Thymus (tissue), 11 donors: ENCODE data around the gene EXOC4. TPM values are rescaled to one million over a fixed set of nuclear protein-coding genes. Genes with fewer than 3 reads are reported as not detected.
"Not testable (repeated sequence)": the region's sequence is repeated elsewhere in the genome, so short reads cannot be mapped to it uniquely, and the experiment has no call there.

Source experiments
- DNase-seq, 9 donors: peaks; one replicate each; pipeline ENCODE4 v3.0.0-alpha.2; 2013; ENCODE audit warnings: low spot score in 9 of 9, low read depth in 6 of 9, missing footprints in 1 of 9
- H3K27ac ChIP-seq, 2 donors: one replicate each; pipeline ENCODE4 v1.5.1; 2013; ENCODE audit warnings: control low read depth in 1 of 2, low read depth in 1 of 2, low read length in 1 of 2, mild to moderate bottlenecking in 1 of 2, moderate library complexity in 1 of 2
- H3K27me3 ChIP-seq, 2 donors: one replicate each; pipeline ENCODE4 v1.5.1; 2013; ENCODE audit warnings: low read length in 1 of 2; ENCODE audit not compliant: control insufficient read depth in 2 of 2, insufficient read depth in 1 of 2
- H3K36me3 ChIP-seq, 2 donors: one replicate each; pipeline ENCODE4 v1.5.1; 2013; ENCODE audit warnings: low read length in 1 of 2, mild to moderate bottlenecking in 1 of 2, moderate library complexity in 1 of 2; ENCODE audit not compliant: control insufficient read depth in 2 of 2, insufficient read depth in 2 of 2
- H3K4me1 ChIP-seq, 2 donors: one replicate each; pipeline ENCODE4 v1.5.1; 2013; ENCODE audit warnings: low read length in 2 of 2; ENCODE audit not compliant: control insufficient read depth in 2 of 2, insufficient read depth in 2 of 2
- H3K4me3 ChIP-seq, 2 donors: one replicate each; pipeline ENCODE4 v1.5.1; 2013; ENCODE audit warnings: low read length in 2 of 2, control low read depth in 1 of 2, mild to moderate bottlenecking in 1 of 2
- H3K9me3 ChIP-seq, 2 donors: one replicate each; pipeline ENCODE4 v1.5.1; 2013; ENCODE audit warnings: low read length in 1 of 2, mild to moderate bottlenecking in 1 of 2; ENCODE audit not compliant: control insufficient read depth in 2 of 2, insufficient read depth in 1 of 2
- WGBS: extraction: QIAGEN DNeasy Blood & Tissue Kit; methylation state at CpG from one replicate; pipeline ENCODE4 v1.1.7; 2013; 5-methylcytosine and 5-hydroxymethylcytosine counted together
- polyA plus RNA-seq: library from polyadenylated mRNA; stranded (reverse); fragments of 200-250 nt; gene quantifications from one replicate; pipeline ENCODE4 v1.2.3, GENCODE V29; 2013
- total RNA-seq: library from RNA; stranded (reverse); fragments of 120-200 nt; gene quantifications from one replicate; pipeline ENCODE4 v1.2.4, GENCODE V29; 2013
- donor health status: healthy.

The EXOC4 gene
- total and polyA plus RNA-seq, 2 donors: 25.5 to 51.2 TPM

- Histone ChIP-seq H3K9me3 (no peaks in the 10 kb centered on the region), H3K4me1 (peaks cover 3 to 4% of the 10 kb centered on the region in 2 donors), H3K27ac (peak overlapping the region; percentile 8 to 38), H3K4me3 (no peak overlapping the region), H3K36me3 (no peaks in the 10 kb centered on the region), H3K27me3 (no peaks in the 10 kb centered on the region)
- 79% methylated on average over 4 of the region's 4 CpGs for WGBS
- DNase-seq: peak in 2 of 9 donors; percentile 10 to 35
These were observed 724.8 kb downstream of the EXOC4 start for GRCh38 chr7:133977409-133978274.

GRCh38 chr7:133978502-133979295, 725.8 kb downstream of the EXOC4 start:
- Histone ChIP-seq H3K27ac (no peak overlapping the region), H3K27me3 (no peaks in the 10 kb centered on the region), H3K36me3 (no peaks in the 10 kb centered on the region), H3K4me1 (peaks cover 3 to 4% of the 10 kb centered on the region in 2 donors), H3K4me3 (no peak overlapping the region), H3K9me3 (no peaks in the 10 kb centered on the region)
- WGBS: 91% methylated on average over 5 of the region's 5 CpGs
- DNase-seq: no peak

GRCh38 chr7:133980804-133981203, 727.9 kb downstream of the EXOC4 start:
- Histone ChIP-seq H3K36me3 (no peaks in the 10 kb centered on the region), H3K27ac (no peak overlapping the region), H3K4me3 (no peak overlapping the region), H3K4me1 (peaks cover 3 to 4% of the 10 kb centered on the region in 2 donors), H3K27me3 (no peaks in the 10 kb centered on the region), H3K9me3 (no peaks in the 10 kb centered on the region)
- no peak for DNase-seq
- 99% methylated on average over 1 of the region's 1 CpG for WGBS

GRCh38 chr7:133983685-133984419, 731.0 kb downstream of the EXOC4 start:
- Histone ChIP-seq H3K4me3 (no peak overlapping the region), H3K27ac (no peak overlapping the region), H3K9me3 (no peaks in the 10 kb centered on the region), H3K4me1 (no peaks in the 10 kb centered on the region), H3K36me3 (no peaks in the 10 kb centered on the region), H3K27me3 (no peaks in the 10 kb centered on the region)
- 93% methylated on average over 6 of the region's 6 CpGs for WGBS
- DNase-seq: no peak

GRCh38 chr7:133985300-133985699, 732.4 kb downstream of the EXOC4 start:
- DNase-seq: no peak
- Histone ChIP-seq H3K4me1 (no peaks in the 10 kb centered on the region), H3K9me3 (no peaks in the 10 kb centered on the region), H3K36me3 (no peaks in the 10 kb centered on the region), H3K4me3 (no peak overlapping the region), H3K27ac (no peak overlapping the region), H3K27me3 (no peaks in the 10 kb centered on the region)
- WGBS: 100% methylated on average over 1 of the region's 1 CpG

- 86% methylated on average over 2 of the region's 2 CpGs for WGBS
- Histone ChIP-seq H3K27me3 (no peaks in the 10 kb centered on the region), H3K27ac (no peak overlapping the region), H3K9me3 (no peaks in the 10 kb centered on the region), H3K36me3 (no peaks in the 10 kb centered on the region), H3K4me1 (no peaks in the 10 kb centered on the region), H3K4me3 (no peak overlapping the region)
- DNase-seq: no peak
These were observed 734.7 kb downstream of the EXOC4 start for GRCh38 chr7:133987582-133987981.

- Histone ChIP-seq H3K4me3 (no peak overlapping the region), H3K27ac (no peak overlapping the region), H3K27me3 (no peaks in the 10 kb centered on the region), H3K9me3 (no peaks in the 10 kb centered on the region), H3K36me3 (peaks cover 0 to 3% of the 10 kb centered on the region in 2 donors), H3K4me1 (no peaks in the 10 kb centered on the region)
- 98% methylated on average over 1 of the region's 1 CpG for WGBS
- DNase-seq: no peak
These were observed 740.7 kb downstream of the EXOC4 start for GRCh38 chr7:133993547-133993946.

GRCh38 chr7:133994100-133994499, 741.2 kb downstream of the EXOC4 start:
- H3K36me3 ChIP-seq, H3K9me3 ChIP-seq, H3K27ac ChIP-seq, H3K4me1 ChIP-seq, DNase-seq, H3K27me3 ChIP-seq, H3K4me3 ChIP-seq: not testable (repeated sequence)
- 99% methylated on average over 7 of the region's 7 CpGs for WGBS
